K562 (cell line): ENCODE measurements around the gene SDC3. TPM values are rescaled to one million over a fixed set of nuclear protein-coding genes. Genes with fewer than 3 reads are reported as not detected.
A peak's percentile ranks its signal among the peaks of the same experiment; 100 is the strongest.

Source experiments
- AFF4 ChIP-seq: sonication (generic); formaldehyde crosslinking; IDR thresholded peaks from 2 replicates; pipeline ENCODE4 v1.8.0; 2023; ENCODE audit warnings: mild to moderate bottlenecking, missing genetic modification reagents
- BRD9 ChIP-seq: fragments of 450-650 bp; IDR thresholded peaks from 2 replicates; pipeline ENCODE4 v1.6.1; 2018; ENCODE audit warnings: low read depth; ENCODE audit not compliant: partially characterized antibody
- CHCHD3 ChIP-seq: fragments of 250-450 bp; sonication (Bioruptor Pico); IDR thresholded peaks from 2 replicates; pipeline ENCODE4 v2.1.2; 2022; ENCODE audit warnings: mild to moderate bottlenecking
- CREM ChIP-seq: IDR thresholded peaks from 2 replicates; pipeline ENCODE4 v1.6.1; 2014; ENCODE audit warnings: antibody characterized with exemption, low read depth
- DDX20 ChIP-seq: fragments of 450-650 bp; IDR thresholded peaks from 2 replicates; pipeline ENCODE4 v1.6.1; 2016; ENCODE audit warnings: missing genetic modification characterization, low read depth, mild to moderate bottlenecking, missing compliant biosample characterization, moderate library complexity
- E2F8 ChIP-seq: fragments of 450-650 bp; IDR thresholded peaks from 2 replicates; pipeline ENCODE4 v1.7.1; 2018; ENCODE audit warnings: mild to moderate bottlenecking, low read depth; ENCODE audit not compliant: partially characterized antibody
- ELF1 ChIP-seq: fragments of 200-800 bp; sonication (Bioruptor generic); IDR thresholded peaks from 2 replicates; pipeline ENCODE4 v1.6.1; 2016; ENCODE audit warnings: missing genetic modification characterization, missing compliant biosample characterization
- HOXB6 ChIP-seq: fragments of 250-450 bp; sonication (Bioruptor Pico); IDR thresholded peaks from 2 replicates; pipeline ENCODE4 v1.5.1; 2022; ENCODE audit warnings: mild to moderate bottlenecking, borderline replicate concordance
- PTTG1 ChIP-seq: fragments of 450-650 bp; IDR thresholded peaks from 2 replicates; pipeline ENCODE4 v1.6.1; 2016; ENCODE audit warnings: low read depth, mild to moderate bottlenecking, missing genetic modification characterization, missing compliant biosample characterization
- RBM14 ChIP-seq: fragments of 200-400 bp; formaldehyde crosslinking; IDR thresholded peaks from 2 replicates; pipeline ENCODE4 v1.6.1; 2018; ENCODE audit warnings: low read depth, mild to moderate bottlenecking, low read length, moderate library complexity, borderline replicate concordance; ENCODE audit not compliant: insufficient read depth
- RFX5 ChIP-seq: IDR thresholded peaks from 2 replicates; pipeline ENCODE4 v1.6.1; 2011; ENCODE audit warnings: low read depth, mild to moderate bottlenecking, improper control_type of control experiment, low read length
- TAF15 ChIP-seq: fragments of 200-400 bp; formaldehyde crosslinking; IDR thresholded peaks from 2 replicates; pipeline ENCODE4 v1.6.1; 2017; ENCODE audit warnings: mild to moderate bottlenecking, low read depth, low read length, moderate library complexity
- ZNF224 ChIP-seq: sonication (generic); formaldehyde crosslinking; IDR thresholded peaks from 2 replicates; pipeline ENCODE4 v1.8.0; 2022; ENCODE audit warnings: mild to moderate bottlenecking, missing genetic modification reagents
- ZNF551 ChIP-seq: fragments of 250-450 bp; sonication (Bioruptor Pico); IDR thresholded peaks from 2 replicates; pipeline ENCODE4 v1.5.0; 2021; ENCODE audit warnings: mild to moderate bottlenecking, moderate library complexity
- ZNF75A ChIP-seq: fragments of 450-650 bp; formaldehyde crosslinking; IDR thresholded peaks from 2 replicates; pipeline ENCODE4 v1.4.0; 2020; ENCODE audit warnings: mild to moderate bottlenecking
- ZNF785 ChIP-seq: fragments of 250-450 bp; sonication (Bioruptor Pico); IDR thresholded peaks from 2 replicates; pipeline ENCODE4 v1.4.0; 2020; ENCODE audit warnings: mild to moderate bottlenecking
- ZNF830 ChIP-seq: fragments of 250-450 bp; sonication (Bioruptor Pico); IDR thresholded peaks from 2 replicates; pipeline ENCODE4 v1.5.0; 2021; ENCODE audit warnings: mild to moderate bottlenecking
- polyA plus RNA-seq, 8 experiments: library from polyadenylated mRNA; depleted of rRNA in 4 of 8; stranded (reverse) in 5 of 8; unstranded in 3 of 8; fragments of >200 nt; fragmentation: Nextera tagmentation in 2 of 8; fragmentation: Illumina TruSeq in 1 of 8; extraction: Ambion mirVana in 2 of 8; extraction: Trizol in 1 of 8; gene quantifications; 2 replicates each; pipeline versions ENCODE4 v1.2.1 to v1.2.3, GENCODE V29; 2011 to 2014; ENCODE audit warnings: inconsistent platforms in 1 of 8, missing spikeins in 1 of 8
- total RNA-seq, 7 experiments: library from RNA; depleted of rRNA in 6 of 7; stranded (reverse); fragments of >200 nt in 6 of 7; fragmentation: Illumina TruSeq in 2 of 7; extraction: Trizol in 2 of 7; gene quantifications; 2 replicates each; pipeline versions ENCODE4 v1.2.1 to v1.2.3, GENCODE V29; 2011 to 2021; ENCODE audit warnings: low replicate concordance in 1 of 7
- TF ChIP-seq, protein P1 (sequence below): fragments of 250-450 bp; sonication (Bioruptor Pico); IDR thresholded peaks from 2 replicates; pipeline ENCODE4 v1.9.0; 2021; ENCODE audit warnings: mild to moderate bottlenecking
- TF ChIP-seq, protein P2 (sequence below): sonication (generic); formaldehyde crosslinking; IDR thresholded peaks from 2 replicates; pipeline ENCODE4 v1.8.1; 2023; ENCODE audit warnings: mild to moderate bottlenecking, missing genetic modification reagents

SDC3 gene
- total and polyA plus RNA-seq, 9 of the 15 experiments (the other 6 are each of a cell fraction or from before 2014, with no cell fraction given) = 0.38 to 44.1 (median 12.1) TPM

DNA sequence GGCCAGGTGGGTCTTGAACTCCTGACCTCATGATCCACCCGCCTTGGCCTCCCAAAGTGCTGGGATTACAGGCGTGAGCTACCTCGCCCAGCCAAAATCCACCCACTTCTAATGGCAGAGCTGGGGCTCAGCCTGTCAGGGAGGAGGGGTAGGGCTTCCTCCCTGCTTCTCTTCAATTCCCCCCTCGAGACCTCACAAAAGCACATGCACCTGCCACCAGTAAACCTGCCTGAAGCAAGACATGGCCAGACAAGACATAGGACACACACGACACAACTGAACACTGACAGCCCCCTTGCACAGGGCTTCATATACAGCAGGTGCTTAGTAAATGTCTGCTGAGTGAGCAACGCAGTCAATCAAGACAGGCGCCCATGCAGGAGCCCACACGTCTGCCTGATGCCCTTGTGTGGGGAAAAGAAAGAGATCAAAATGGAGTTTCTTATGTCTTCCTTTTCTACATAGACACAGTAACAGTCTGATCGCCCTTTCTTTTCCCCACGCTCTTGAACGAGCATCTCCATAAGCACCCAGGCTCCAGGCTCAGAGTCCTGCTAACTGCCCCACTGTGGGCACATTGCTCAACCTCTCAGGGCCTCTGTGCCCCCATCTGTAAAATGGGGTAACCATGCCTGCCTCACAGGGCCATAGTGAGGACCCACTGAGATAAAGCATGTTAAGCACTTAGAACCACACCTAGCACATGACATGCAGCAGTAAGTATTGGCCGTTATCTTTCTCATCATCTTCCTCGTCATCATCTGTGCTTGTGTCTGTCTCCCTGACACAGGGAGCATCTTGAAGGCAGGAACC, 8.8 kb downstream of the SDC3 start (continued):
- no peak for TF ChIP-seq RFX5
- no peak for TF ChIP-seq TAF15
- TF ChIP-seq, protein P1, sequence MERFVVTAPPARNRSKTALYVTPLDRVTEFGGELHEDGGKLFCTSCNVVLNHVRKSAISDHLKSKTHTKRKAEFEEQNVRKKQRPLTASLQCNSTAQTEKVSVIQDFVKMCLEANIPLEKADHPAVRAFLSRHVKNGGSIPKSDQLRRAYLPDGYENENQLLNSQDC (CRISPR knock-in tag) = no peak
- no peak for TF ChIP-seq ZNF830 (CRISPR knock-in tag)
- TF ChIP-seq CREM = peak; percentile 72
- no peak for TF ChIP-seq AFF4 (CRISPR knock-in tag)
- TF ChIP-seq E2F8 = no peak
- no peak for TF ChIP-seq CHCHD3 (CRISPR knock-in tag)
- no peak for TF ChIP-seq ZNF75A (CRISPR knock-in tag)
- TF ChIP-seq HOXB6 (CRISPR knock-in tag) = no peak
- no peak for TF ChIP-seq ZNF551 (CRISPR knock-in tag)
- TF ChIP-seq ELF1 (tag) = no peak
- TF ChIP-seq PTTG1 (tag) = 0 out of 2 replicates have a peak, but pooled peaks have one; percentile 35
- TF ChIP-seq BRD9 = no peak
- TF ChIP-seq DDX20 (tag) = 0 out of 2 replicates have a peak, but pooled peaks have one; percentile 20
- TF ChIP-seq ZNF785 (CRISPR knock-in tag) = no peak
- TF ChIP-seq ZNF224 (CRISPR knock-in tag) = no peak
- TF ChIP-seq, protein P2, sequence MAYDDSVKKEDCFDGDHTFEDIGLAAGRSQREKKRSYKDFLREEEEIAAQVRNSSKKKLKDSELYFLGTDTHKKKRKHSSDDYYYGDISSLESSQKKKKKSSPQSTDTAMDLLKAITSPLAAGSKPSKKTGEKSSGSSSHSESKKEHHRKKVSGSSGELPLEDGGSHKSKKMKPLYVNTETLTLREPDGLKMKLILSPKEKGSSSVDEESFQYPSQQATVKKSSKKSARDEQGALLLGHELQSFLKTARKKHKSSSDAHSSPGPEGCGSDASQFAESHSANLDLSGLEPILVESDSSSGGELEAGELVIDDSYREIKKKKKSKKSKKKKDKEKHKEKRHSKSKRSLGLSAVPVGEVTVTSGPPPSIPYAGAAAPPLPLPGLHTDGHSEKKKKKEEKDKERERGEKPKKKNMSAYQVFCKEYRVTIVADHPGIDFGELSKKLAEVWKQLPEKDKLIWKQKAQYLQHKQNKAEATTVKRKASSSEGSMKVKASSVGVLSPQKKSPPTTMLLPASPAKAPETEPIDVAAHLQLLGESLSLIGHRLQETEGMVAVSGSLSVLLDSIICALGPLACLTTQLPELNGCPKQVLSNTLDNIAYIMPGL (CRISPR knock-in tag) = no peak
- TF ChIP-seq RBM14 = no peak
